ENCODE measurements around the gene TTC5.

The TTC5 gene

DNA sequence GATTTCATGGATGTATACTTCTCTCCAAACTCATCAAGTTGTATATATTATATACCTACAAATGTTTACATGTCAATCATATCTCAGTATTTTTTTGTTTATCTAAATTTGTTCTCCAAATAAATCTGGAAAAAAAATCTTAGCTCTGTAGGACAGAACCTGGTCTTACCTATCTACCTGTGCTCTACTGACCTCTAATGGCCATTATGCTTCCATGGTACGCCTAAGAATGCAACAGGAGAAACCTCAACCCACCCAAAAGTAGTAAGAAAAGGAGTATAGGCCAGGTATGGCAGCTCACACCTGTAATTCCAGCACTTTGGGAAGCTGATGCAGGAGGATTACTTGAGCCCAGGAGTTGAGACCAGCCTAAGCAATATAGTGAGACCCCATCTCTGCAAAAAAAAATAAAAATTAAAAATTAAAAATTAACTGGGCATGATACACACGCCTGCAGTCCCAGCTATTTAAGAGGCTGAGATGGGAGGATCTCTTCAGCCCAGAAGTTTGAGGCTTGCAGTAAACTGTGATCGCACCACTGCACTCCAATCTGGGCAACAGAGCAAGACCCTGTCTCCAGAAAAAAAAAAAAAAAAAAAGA lies 58.0 kb downstream of the TTC5 start:
- TF ChIP-seq GATA3 (IDR thresholded peaks at IDR 0.05; ENCODE audit: low read depth, low read length) = no peak

Measured in SH-SY5Y (cell line).